IPS-11a (cell line): ENCODE data around the gene FAH.

ENCODE experiments used
- H3K4me3 ChIP-seq: one replicate; pipeline ENCODE4 v1.5.1; 2013; ENCODE audit warnings: low read depth, low read length, control low read depth

FAH gene

DNA sequence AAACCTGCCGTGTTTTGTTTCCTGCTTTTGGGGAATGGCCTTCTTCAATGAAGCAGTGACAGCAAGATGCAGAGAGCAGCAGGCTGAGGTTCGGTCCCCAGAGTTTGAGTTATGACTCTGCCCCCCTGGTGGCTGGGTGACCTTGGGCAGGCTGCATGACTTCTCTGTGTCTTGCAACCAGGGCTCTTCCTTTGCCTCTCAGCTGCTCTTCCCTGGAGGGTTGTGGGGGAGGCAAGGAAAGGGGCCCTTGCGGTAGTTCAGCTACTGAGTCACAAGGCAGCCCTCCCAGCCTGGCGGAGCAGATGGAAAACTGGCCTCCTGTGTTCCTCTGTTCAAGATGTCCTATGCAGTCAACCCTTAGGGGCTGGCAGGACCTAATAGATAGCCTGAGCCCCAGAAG lies 82.1 kb downstream of the FAH start:
- H3K4me3 ChIP-seq: no peak overlapping the region
